Right atrium auricular region (tissue), 2 donors: ENCODE results near the gene ANKRD65. TPM values are rescaled to one million over a fixed set of nuclear protein-coding genes. Genes with fewer than 3 reads are reported as not detected.

Experiments used
- DNase-seq: peaks from one replicate; pipeline ENCODE4 v3.0.0-alpha.2; 2019; ENCODE audit warnings: low spot score
- H3K27ac ChIP-seq, 2 donors: fragments of 200-600 bp; sonication (generic); 1 replicate in 1 of 2; 2 replicates in 1 of 2; pipeline ENCODE4 v1.5.1; 2016 to 2019
- H3K27me3 ChIP-seq, 2 donors: fragments of 200-600 bp; sonication (generic); one replicate each; pipeline versions ENCODE4 v1.5.1 to v1.6.0; 2017 to 2019
- H3K36me3 ChIP-seq: fragments of 200-600 bp; sonication (generic); one replicate; pipeline ENCODE4 v1.5.1; 2016
- H3K4me1 ChIP-seq, 2 donors: fragments of 200-600 bp; sonication (generic); one replicate each; pipeline versions ENCODE4 v1.5.1 to v1.6.0; 2017 to 2019
- H3K4me3 ChIP-seq, 2 donors: fragments of 200-600 bp; sonication (generic); 1 replicate in 1 of 2; 2 replicates in 1 of 2; pipeline ENCODE4 v1.5.1; 2017 to 2019; ENCODE audit warnings: mild to moderate bottlenecking in 1 of 2, moderate library complexity in 1 of 2
- H3K9me3 ChIP-seq, 2 donors: fragments of 200-600 bp; sonication (generic); one replicate each; pipeline ENCODE4 v1.5.1; 2019
- CTCF ChIP-seq, 2 donors: fragments of 200-600 bp; sonication (generic); IDR thresholded peaks; one replicate each; pipeline ENCODE4 v1.5.1; 2019; ENCODE audit warnings: antibody characterized with exemption in 2 of 2
- total RNA-seq, 2 donors: library from RNA; depleted of rRNA; stranded (reverse); fragments of >200 nt; gene quantifications; one replicate each; pipeline ENCODE4 v1.1.0, GENCODE V29; 2016

ANKRD65 gene
- total RNA-seq, 2 donors from 2014 or later, result 2.2 to 2.4 TPM

GRCh38 chr1:1374929-1375662 lies 46.0 kb downstream of the ANKRD65 start, which contains the start of gene AURKAIP1:
TSS of gene AURKAIP1 (minus strand) at chr1:1375207. CDS start at chr1:1374756, 451 bp downstream.
- H3K27me3 ChIP-seq, result no peaks in the 10 kb centered on the region
- H3K4me3 ChIP-seq, result peak within 1 kb of the TSS; percentile 97 to 99
- peak; percentile 99 for DNase-seq
- no peaks in the 10 kb centered on the region for H3K9me3 ChIP-seq
- H3K36me3 ChIP-seq, result peaks cover 9% of the 10 kb centered on the region
- peak in 1 of 2 donors; percentile 42 for TF ChIP-seq CTCF (IDR thresholded peaks at IDR 0.05)
- H3K4me1 ChIP-seq, result peaks cover 0 to 39% of the 10 kb centered on the region in 2 donors
- H3K27ac ChIP-seq, result peak within 1 kb of the TSS; percentile 94 to 97

- Histone ChIP-seq H3K4me1 (peaks cover 0 to 39% of the 10 kb centered on the region in 2 donors), H3K4me3 (peak overlapping the region; percentile 97 to 99), H3K27ac (peak overlapping the region; percentile 94 to 97), H3K9me3 (no peaks in the 10 kb centered on the region), H3K27me3 (no peaks in the 10 kb centered on the region), H3K36me3 (peaks cover 9% of the 10 kb centered on the region)
- no peak for DNase-seq
- TF ChIP-seq CTCF (IDR thresholded peaks at IDR 0.05), result no peak
Measured at GRCh38 chr1:1374589-1374928, 46.5 kb downstream of the ANKRD65 start.

- peaks cover 0 to 39% of the 10 kb centered on the region in 2 donors for H3K4me1 ChIP-seq
- H3K27ac ChIP-seq, result peak overlapping the region; percentile 94 to 97
- no peaks in the 10 kb centered on the region for H3K9me3 ChIP-seq
- H3K4me3 ChIP-seq, result peak overlapping the region; percentile 97 to 99
- H3K36me3 ChIP-seq, result peaks cover 9% of the 10 kb centered on the region
- no peak for DNase-seq
- H3K27me3 ChIP-seq, result no peaks in the 10 kb centered on the region
- no peak for TF ChIP-seq CTCF (IDR thresholded peaks at IDR 0.05)
Measured at GRCh38 chr1:1373815-1374588, 47.1 kb downstream of the ANKRD65 start.

- Histone ChIP-seq H3K4me1 (peaks cover 0 to 39% of the 10 kb centered on the region in 2 donors), H3K36me3 (peaks cover 9% of the 10 kb centered on the region), H3K27ac (no peak overlapping the region), H3K9me3 (no peaks in the 10 kb centered on the region), H3K4me3 (no peak overlapping the region), H3K27me3 (no peaks in the 10 kb centered on the region)
- no peak for TF ChIP-seq CTCF (IDR thresholded peaks at IDR 0.05)
- DNase-seq, result no peak
Measured at GRCh38 chr1:1373051-1373814, 47.8 kb downstream of the ANKRD65 start.

- Histone ChIP-seq H3K27ac (no peak overlapping the region), H3K4me3 (peak overlapping the region in 1 of 2 donors; percentile 7), H3K36me3 (peaks cover 9% of the 10 kb centered on the region), H3K27me3 (no peaks in the 10 kb centered on the region), H3K4me1 (peaks cover 0 to 39% of the 10 kb centered on the region in 2 donors), H3K9me3 (no peaks in the 10 kb centered on the region)
- TF ChIP-seq CTCF (IDR thresholded peaks at IDR 0.05), result peak; percentile 95 to 98
- DNase-seq, result no peak
Measured at GRCh38 chr1:1371746-1372711, 49.0 kb downstream of the ANKRD65 start.
